SKM-1 (cell line): ENCODE results near the gene SHROOM3.

Experiments used
- DNase-seq: peaks from one replicate; lab custom pipeline; 2025; ENCODE audit not compliant: unreplicated experiment; lab: John Stamatoyannopoulos, UW

SHROOM3 gene

DNA sequence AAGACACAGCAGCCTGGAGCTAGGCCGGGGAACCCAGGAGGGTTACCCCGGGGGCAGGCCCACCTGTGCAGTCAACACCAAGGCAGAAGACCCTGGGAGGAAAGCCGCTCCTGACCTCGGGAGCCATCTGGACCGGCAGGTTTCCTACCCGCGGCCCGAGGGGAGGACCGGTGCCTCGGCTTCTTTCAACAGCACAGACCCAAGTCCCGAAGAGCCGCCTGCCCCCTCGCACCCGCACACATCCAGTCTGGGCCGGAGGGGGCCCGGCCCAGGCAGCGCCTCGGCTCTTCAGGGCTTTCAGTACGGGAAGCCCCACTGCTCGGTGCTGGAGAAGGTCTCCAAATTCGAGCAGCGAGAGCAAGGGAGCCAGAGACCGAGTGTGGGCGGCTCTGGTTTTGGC is 305.2 kb downstream of the SHROOM3 start:
- DNase-seq: no peak

DNA sequence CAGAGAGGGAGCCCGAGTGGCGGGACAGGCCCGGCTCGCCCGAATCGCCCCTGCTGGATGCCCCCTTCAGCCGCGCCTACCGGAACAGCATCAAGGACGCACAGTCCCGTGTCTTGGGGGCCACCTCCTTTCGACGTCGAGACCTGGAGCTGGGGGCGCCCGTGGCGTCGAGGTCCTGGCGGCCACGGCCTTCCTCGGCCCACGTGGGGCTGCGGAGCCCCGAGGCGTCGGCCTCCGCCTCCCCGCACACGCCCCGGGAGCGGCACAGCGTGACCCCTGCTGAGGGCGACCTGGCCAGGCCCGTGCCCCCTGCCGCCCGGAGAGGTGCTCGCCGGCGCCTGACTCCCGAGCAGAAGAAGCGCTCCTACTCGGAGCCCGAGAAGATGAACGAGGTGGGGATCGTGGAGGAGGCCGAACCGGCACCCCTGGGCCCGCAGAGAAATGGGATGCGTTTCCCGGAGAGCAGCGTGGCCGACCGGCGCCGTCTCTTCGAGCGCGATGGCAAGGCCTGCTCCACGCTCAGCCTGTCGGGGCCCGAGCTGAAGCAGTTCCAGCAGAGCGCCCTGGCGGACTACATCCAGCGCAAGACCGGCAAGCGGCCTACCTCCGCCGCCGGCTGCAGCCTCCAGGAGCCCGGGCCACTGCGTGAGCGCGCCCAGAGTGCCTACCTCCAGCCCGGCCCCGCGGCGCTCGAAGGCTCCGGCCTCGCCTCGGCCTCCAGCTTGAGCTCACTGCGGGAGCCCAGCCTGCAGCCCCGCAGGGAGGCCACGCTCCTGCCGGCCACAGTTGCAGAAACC is 306.0 kb downstream of the SHROOM3 start:
- DNase-seq: no peak

DNA sequence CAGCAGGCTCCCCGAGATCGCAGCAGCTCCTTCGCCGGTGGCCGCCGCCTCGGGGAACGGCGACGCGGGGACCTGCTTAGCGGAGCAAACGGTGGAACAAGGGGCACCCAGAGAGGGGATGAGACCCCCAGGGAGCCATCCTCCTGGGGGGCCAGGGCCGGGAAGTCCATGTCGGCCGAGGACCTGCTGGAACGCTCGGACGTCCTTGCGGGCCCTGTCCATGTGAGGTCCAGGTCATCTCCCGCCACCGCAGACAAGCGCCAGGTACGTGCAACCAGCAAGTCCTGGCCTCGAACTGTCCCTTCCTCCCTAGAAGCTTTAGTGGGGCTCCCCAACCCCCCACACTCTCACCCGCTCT is 306.6 kb downstream of the SHROOM3 start:
- DNase-seq: no peak

DNA sequence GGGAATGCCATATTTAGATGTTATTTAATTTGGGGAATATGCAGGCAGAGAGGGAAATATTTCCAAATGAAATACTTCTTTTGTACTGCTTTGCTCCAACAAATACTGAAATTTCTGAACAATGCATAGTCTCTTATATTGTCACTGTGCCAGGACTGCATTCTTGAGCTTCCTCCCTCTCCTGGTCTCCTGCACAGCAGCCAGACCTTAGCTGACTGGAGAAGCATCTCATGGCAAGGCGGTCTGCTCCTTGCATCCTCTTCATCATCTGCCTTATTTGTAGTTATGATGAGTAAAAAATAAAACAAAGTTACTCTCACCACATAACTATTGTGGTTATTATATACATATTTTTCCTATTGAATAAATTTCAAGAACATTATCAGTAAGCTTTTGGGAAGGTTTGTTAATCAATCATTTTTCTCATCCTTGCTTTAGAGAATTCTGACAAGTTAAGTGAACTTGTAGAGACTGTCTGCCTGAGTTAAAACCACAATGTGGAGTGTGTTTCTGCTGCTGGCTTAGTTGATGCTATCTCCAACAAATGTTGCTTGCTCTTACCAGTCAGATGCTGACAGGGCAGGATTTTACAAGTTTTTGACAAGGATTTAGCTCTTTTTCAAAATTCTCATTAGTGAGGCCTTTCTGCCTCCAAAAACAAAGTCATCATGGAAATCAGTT is 309.4 kb downstream of the SHROOM3 start:
- no peak for DNase-seq

DNA sequence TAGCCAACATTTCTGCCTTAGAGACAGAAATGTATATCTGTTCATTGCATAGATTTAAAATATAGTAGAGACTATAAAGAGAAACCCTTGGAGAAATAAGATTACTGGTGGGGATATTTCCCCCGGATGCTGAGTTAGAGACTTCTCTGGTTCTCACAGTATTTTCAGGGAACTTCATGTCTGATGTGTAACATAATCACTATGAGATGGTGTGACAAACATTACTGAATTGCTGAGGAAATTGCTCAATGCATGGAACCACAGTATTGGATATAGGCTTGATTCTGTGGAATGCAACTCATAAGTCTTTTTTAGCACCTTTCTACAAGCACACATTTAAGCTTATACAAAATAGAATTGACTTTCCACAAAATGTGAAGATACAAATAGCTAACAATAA is 310.2 kb downstream of the SHROOM3 start:
- DNase-seq: no peak

DNA sequence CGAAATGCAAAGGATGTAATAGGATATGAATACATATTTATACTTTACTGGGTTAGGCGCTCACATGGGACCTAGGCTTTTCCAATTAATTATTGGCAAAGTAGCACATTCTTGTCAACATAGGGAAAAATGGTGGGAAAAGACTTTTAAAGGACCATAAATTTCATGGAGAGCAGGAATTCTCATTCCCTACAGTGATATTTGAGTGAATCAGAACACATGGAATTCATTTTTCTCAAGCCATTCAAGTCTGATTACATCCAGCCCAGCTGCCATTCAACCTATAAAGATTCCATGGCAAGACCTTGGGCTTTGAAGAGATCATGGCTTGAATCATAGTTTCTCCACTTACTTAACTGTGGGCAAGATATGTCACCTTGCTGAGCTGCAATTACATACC is 312.5 kb downstream of the SHROOM3 start:
- DNase-seq: no peak

DNA sequence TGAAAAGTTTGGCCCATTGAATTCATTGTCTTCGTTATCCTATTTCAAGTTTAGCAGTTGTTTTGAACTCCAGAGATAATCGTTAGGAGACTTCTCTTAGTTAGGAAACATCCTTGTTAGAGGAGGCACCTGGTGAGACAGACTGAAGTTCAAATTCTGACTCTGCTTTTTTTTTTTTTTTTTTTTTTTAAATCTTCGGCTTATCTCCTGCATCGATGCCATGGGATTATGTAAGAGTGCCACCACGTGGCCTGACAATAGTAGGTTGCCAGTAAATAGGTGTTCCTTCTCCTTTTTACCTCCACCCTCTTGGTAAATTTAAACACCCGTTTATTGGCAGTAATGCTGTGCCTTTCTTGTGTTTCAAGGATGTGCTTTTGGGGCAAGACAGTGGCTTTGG is 313.6 kb downstream of the SHROOM3 start:
- DNase-seq: no peak

DNA sequence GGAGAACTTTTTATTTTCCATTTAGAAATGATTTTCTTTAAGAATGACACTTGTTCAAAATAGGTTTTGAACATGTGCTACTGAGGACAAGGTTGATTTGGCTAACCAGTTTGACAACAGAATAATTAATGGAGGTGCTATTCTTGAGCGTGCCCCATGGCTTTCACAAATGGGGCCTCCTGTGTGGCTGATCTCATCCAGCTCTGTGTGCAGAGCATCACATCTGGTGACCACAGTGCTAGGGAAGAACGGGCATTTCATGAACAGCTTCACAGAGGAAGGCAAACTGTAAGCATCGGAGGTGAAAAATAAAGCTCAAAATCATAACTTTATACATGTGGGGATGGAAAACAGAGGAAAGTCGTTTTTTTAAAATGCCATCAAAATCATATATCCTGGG is 314.3 kb downstream of the SHROOM3 start:
- no peak for DNase-seq

DNA sequence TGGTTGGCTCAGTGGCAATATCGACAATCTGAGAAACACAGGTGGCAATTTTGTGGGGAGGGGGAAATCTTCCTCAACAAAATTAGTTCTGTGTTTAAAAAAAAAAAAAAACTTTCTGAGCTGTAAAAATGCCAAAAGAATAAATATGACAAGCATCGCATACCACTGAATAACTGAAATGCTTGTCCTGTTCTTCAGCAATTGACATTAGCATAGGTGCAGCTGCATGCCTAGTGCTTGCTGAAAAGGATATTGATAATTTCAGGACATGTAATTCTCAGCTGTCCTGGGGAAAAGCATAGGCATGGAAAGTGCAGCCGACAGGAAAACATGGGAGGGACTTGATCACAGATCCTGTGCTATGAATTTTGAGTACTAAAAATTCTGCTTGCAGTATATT is 315.7 kb downstream of the SHROOM3 start:
- no peak for DNase-seq

DNA sequence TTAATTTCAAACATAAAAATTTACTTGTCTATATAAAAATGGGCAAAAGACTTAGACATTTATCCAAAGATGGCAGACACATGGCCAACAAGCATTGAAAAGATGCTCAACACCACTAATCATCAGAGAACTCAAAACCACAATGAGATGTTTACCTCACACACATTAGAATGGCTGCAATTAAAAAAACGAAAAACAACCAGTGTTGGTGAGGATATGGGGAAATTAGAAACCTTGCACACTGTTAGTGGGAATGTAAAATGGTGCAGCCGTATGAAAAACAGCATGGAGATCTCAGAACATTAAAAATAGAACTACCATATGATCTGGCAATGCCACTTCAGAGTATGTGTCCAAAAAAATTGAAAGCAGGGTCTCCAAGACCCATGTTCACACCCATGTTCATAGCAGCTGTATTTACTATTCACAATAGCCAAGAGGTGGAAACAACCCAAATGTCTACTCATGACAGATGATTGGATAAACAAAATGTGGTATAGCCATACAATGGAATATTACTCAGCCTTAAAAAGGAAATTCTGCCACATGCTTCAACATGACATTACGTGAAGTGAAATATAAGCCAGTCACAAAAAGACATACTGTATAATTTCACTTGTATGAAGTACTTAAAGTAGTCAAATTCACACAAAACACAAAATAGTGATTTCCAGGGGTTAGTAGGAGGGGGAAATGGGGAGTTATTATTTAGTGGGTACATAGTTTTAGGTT is 316.7 kb downstream of the SHROOM3 start:
- DNase-seq: no peak

DNA sequence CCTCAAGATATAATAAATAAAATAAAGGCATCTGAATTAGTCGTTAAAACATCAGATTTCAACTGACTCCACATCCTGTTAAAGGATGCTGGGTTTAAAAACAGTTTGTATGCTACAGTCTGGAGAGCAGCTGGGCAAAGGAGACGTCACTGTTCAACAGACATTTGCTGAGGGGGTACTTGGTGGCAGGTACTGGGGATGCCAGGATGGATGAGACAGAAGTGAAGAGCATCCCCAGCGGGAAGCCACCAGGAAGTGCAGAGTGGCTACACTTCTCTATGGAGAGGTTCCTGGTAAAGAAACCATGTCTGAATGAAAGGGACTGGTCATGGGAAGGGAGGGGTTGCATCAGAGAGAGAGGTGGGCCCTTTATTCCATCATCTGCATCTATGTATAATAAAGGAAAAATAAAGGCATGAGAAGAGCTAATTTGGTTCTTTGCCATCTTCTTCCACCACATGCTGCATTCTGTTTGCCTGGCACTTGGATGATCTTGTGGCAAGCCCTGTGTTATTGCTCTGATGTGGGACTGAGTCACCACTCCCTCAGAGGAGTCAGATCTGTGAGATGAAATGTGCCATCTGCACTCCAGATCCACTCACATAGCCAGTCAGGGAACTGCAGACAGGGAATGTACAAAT is 318.0 kb downstream of the SHROOM3 start:
- DNase-seq: no peak

DNA sequence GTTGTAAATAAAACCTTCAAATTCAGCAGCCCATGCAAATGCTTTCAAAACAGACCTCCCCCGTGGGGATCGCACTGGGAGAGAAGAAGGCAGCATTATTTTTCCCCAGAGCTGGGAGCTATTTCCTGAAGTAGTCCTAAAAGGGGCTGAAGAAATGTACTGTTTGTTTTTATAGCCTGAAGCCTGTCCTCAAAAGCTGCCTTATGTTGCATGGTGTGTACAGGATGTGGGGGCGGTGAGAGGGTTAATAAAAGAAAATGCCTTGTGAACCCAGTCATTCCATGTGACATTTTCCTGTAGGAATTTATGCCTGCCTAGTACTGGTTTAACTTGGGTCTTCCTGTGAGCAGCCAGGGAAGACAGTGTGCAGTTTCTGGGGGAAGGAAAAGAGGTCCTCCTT is 318.8 kb downstream of the SHROOM3 start:
- no peak for DNase-seq

DNA sequence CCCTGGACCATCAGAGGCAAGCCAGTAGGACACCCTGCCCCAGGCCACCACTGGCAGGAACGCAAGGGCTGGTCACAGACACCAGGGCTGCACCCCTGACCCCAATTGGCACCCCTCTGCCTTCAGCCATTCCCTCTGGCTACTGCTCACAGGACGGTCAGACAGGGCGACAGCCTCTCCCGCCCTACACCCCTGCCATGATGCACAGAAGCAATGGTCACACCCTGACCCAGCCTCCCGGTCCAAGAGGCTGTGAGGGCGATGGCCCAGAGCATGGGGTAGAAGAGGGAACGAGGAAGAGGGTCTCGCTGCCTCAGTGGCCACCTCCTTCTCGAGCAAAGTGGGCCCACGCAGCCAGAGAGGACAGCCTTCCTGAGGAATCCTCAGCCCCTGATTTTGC is 319.4 kb downstream of the SHROOM3 start:
- no peak for DNase-seq

DNA sequence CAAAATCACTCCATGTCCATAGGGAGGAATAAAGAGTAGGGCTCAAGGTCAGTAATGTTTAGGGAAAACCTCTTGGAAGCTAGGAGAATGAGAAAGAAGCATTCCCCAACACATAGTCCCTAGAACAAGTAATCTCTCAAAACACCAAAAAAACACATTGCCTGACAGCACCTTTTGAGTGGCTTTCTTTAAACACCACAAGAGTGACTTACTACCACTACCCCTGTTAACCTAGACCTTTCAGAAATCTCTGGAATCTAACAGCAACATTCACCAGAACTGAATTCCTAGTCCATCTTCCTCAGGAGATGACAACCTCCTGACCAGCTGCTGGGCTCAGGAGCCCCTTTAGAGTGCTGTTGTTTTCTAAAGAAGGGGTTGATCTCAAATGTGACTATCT is 320.7 kb downstream of the SHROOM3 start:
- no peak for DNase-seq

DNA sequence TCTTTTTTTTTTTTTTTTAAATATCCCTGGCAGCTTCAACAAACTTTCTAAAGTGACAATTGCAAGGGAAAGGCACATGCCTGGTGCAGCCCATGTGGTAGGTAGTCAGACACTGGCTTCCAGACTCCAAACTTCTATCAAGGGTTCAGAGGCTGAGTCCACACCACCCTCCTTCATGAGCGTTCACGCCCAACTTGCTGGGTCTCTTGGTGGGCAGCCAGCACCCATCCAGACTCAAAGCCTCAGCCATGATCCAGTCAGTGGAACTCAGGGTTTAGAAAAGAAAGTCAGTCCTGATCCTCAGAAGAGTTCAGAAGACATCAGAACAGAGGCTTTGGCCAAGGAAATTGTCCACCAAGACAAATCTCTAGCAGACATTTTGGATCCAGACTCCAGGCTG is 321.4 kb downstream of the SHROOM3 start:
- DNase-seq: no peak

DNA sequence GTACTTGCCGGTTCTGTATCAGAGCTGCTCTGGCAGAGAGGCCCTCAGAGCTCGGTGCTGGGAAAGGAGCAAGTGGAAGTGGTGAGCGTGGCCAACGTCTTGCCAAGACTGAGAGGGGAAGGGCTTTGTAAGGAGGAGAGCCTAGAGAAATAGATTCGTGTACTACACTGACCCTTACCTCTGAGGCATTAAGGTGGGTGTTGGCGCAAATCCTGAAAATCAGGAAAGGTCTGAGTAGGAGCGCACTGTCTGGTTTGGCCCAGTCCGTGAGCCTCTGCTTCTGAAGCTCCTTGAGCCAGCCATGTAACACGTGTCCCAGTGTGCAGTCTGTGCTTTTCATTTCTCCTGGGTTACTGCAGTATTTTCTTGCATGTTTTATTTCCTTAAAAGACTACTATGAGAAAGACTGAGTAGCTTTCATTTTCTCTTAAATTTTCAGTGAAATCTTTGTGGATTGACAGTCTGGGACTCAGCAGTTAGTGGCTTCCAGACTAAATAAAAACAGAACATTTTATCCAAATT is 322.4 kb downstream of the SHROOM3 start:
- no peak for DNase-seq

DNA sequence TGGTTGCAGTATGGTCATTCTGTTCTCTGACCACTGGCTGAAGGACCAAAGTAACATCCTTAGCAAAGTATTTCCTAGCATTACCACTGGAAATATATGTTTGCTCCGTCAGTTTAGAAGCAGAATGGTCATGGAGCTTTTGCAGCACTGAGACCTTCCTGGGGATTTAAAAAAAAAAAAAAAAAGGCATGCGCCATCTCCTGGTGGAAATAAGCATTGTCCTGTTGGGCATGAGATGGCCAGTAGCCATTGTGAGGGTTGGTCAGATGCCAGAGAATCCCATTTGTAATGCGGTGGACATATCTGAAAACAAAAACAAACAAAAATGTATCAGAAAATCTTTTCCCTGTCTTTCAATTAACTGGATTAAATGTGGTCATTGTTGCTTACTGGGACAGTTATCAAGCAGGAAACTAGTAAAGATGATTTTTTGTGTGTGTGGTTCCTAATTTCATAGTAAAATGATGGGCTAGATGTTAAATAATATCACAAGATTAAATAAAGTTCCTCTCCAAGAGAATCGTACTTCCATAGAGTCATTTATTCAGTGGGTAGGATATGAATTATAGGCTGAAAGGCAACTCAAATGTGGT is 323.4 kb downstream of the SHROOM3 start:
- peak; percentile 14 for DNase-seq

DNA sequence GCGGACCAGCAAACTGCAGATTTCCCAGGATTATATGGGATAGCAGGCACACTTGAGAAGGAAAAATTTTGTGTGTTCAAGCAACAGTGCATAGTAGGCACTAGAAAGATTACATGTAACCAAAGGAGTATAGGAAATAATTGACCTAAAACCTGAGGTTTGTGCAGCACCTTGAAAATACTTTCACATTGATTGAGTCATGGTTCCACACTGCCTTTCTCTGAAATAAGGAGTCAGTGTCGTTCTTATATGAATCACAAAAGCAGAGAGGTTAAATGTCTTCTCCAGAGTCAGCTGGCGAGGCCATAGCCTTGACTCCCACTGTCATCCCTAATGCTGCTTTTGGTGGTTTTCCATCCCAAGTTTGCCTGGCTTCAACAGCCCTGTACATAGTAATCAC is 324.0 kb downstream of the SHROOM3 start:
- no peak for DNase-seq

DNA sequence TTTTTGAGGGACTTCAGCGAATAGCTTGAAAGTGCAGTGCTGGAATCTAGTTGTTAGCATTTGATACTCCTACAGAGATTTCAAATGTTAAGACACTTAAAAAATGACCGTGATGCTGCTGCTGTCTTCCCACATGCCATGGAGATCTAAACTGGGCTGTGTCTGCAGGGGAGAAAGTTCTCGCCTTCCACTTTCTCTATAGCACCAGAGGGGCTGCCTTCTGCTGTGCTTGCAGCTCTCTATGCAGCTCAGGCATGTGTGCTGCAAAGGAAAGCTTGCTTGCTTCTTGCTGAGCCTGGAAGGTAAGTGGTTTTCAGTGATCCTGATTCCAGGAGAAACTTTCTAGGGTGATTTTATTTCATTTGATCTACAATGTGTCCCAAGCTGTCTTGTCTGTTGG is 325.2 kb downstream of the SHROOM3 start:
- DNase-seq: no peak

DNA sequence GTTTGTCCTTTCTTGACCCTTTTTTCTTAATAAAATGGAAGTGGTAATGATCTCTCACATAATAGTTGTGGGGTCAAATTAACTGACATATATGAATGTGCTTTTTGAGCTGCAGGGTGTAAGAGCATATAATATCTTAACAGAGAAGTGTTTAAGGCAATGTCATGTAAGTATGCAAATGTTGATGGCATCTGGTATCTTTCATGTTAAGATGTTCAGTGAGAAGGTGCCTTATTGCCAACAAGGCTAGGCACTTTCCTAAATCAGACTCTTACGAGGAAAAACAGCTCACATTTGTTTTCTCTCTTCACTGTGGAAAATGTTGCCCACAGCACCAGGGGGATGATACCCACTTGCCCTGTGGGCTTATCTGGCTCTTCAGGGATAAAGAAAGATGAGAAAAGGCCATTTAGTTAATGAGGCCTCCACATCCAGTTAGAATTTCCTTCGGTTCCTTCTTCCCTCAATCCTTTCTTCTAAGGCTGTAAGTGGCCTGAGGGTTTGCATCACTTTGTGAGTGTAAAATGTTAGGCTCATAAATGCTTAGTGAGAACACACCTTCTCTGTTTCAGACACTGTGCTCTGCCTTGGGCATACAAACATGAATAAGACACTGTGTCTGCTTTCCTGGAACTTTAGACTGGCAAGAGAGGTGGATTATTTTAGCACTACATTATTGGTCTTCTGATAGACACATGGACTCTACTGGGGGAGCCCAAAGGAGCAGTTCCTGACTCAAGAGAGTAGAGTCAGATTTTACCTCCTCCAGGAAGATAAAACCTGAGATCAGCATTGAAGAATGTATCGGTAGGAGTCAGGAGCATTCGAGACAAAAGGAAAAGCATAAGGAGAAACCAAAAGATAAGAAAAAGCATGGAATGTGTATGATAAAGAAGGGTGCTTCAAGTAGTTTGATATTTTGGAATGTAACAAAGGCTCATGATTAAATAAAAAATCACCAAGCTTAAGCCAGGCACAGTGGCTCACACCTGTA is 327.4 kb downstream of the SHROOM3 start:
- DNase-seq: no peak
